ENCODE data around the gene KLHL9.
"Not testable (repeated sequence)": the region's sequence is repeated elsewhere in the genome, so short reads cannot be mapped to it uniquely, and the experiment has no call there.

The KLHL9 gene

GRCh38 chr9:21334701-21335632 is at the start of gene KLHL9:
Gene KLHL9, minus strand, starts transcription at chr9:21335404. Its CDS starts 545 bp downstream, at chr9:21334859.
- peak; percentile 89 for DNase-seq

GRCh38 chr9:21383627-21384026 is 48.4 kb upstream of the KLHL9 start:
- no peak for DNase-seq

GRCh38 chr9:21381448-21382339 is 46.5 kb upstream of the KLHL9 start:
- peak; percentile 30 for DNase-seq

- not testable (repeated sequence) for DNase-seq
These were observed 36.3 kb upstream of the KLHL9 start for GRCh38 chr9:21371467-21371866.

- no peak for DNase-seq
These were observed 32.8 kb upstream of the KLHL9 start, which contains the start of gene IFNA13 for GRCh38 chr9:21367957-21368356. Gene IFNA13, minus strand, starts transcription at chr9:21368057. Its CDS starts 47 bp downstream, at chr9:21368010.

- not testable (repeated sequence) for DNase-seq
These were observed 32.0 kb upstream of the KLHL9 start for GRCh38 chr9:21367169-21367568.

GRCh38 chr9:21362287-21362686 is 27.1 kb upstream of the KLHL9 start:
- DNase-seq, result no peak

GRCh38 chr9:21357479-21358460 is 22.6 kb upstream of the KLHL9 start:
- peak; percentile 20 for DNase-seq

GRCh38 chr9:21350787-21351186 is 15.6 kb upstream of the KLHL9 start, which contains the start of gene IFNA6:
Gene IFNA6, minus strand, starts transcription at chr9:21350887. Its CDS starts 0 bp downstream, at chr9:21350887.
- DNase-seq, result no peak

- no peak for DNase-seq
These were observed 13.3 kb upstream of the KLHL9 start for GRCh38 chr9:21348430-21348970.

- DNase-seq, result no peak
These were observed 5.5 kb upstream of the KLHL9 start for GRCh38 chr9:21340735-21341134.

- DNase-seq, result no peak
These were observed 1.3 kb upstream of the KLHL9 start for GRCh38 chr9:21336457-21336856.

- no peak for DNase-seq
These were observed 2.0 kb downstream of the KLHL9 start for GRCh38 chr9:21333226-21333625.

GRCh38 chr9:21331676-21332402 is 3.4 kb downstream of the KLHL9 start:
- DNase-seq, result no peak

- DNase-seq, result peak; percentile 71
These were observed 8.6 kb downstream of the KLHL9 start for GRCh38 chr9:21326526-21327139.

- DNase-seq, result no peak
These were observed 11.2 kb downstream of the KLHL9 start for GRCh38 chr9:21324047-21324446.

GRCh38 chr9:21322911-21323461 is 12.2 kb downstream of the KLHL9 start:
- DNase-seq, result no peak

GRCh38 chr9:21320465-21320864 is 14.7 kb downstream of the KLHL9 start:
- no peak for DNase-seq

GRCh38 chr9:21317956-21318923 is 17.0 kb downstream of the KLHL9 start:
- peak; percentile 47 for DNase-seq
